Measurements from ENCODE around the gene LOXL1.

Gene LOXL1

GRCh38 chr15:73928241-73928579 is 1.9 kb downstream of the LOXL1 start:
- DNase-seq (ENCODE audit: low read depth), result no peak
- no peak for TF ChIP-seq CTCF (conservative IDR thresholded peaks at IDR 0.05; ENCODE audit: control insufficient read depth, insufficient read depth, low read depth, low read length)
- H3K4me3 ChIP-seq (ENCODE audit: control insufficient read depth, low read depth, low read length), result peak overlapping the region; percentile 81

DNA sequence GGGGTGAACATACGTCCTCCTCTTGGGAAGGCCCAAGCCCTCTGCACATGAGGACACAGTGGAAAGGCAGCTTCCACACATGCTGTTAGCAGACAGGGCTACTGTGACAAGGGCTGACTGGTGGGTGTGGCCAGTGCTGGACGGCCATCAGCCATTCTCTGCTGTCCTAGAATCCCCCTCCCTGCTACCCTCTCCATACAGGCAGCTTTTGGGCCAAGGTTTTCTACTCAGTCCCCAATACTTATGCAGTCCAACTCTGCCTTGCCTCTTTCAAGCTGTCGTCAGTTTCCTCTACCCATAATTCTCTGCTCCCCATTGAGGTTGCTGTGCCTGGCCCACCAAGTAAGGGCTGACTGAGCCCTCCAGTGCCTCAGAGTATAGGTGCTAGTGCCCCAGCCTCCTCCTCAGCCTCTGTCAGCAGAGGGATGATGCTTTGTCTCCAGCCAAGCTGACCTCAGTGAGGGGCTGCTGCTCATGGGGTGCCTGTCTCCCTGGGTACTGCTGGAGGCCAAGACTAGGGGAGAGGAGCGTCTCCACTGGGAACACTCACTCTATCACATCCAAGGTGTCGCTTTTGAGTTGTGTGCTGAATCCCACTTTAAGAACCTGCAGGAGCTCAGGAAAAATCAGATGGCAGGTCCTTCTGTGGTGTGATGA is 2.8 kb downstream of the LOXL1 start:
- peak; percentile 43 for DNase-seq (ENCODE audit: low read depth)
- no peak for TF ChIP-seq CTCF (conservative IDR thresholded peaks at IDR 0.05; ENCODE audit: control insufficient read depth, insufficient read depth, low read depth, low read length)
- peak overlapping the region; percentile 81 for H3K4me3 ChIP-seq (ENCODE audit: control insufficient read depth, low read depth, low read length)

DNA sequence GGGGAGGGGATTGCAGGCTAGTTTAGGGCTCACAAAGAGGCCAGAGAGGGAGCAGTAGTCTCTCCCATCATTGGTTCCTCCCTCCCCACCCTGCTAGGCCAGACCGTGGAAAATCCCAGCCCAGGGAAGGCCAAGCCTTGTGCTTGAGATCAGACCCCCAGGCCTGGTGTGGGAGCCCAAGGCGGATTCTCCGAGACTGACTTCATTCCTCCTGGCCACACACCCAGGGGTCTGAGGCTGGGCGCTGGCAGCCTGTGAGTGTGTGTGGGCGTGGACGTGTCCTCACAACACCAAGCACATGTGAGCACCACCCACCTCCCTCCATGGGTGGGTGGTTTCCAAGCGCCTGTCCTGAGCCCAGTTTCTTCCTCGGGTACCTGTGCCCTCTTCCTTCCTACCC is 4.1 kb downstream of the LOXL1 start:
- TF ChIP-seq CTCF (conservative IDR thresholded peaks at IDR 0.05; ENCODE audit: control insufficient read depth, insufficient read depth, low read depth, low read length), result no peak
- peak; percentile 96 for DNase-seq (ENCODE audit: low read depth)
- H3K4me3 ChIP-seq (ENCODE audit: control insufficient read depth, low read depth, low read length), result peak overlapping the region; percentile 81

DNA sequence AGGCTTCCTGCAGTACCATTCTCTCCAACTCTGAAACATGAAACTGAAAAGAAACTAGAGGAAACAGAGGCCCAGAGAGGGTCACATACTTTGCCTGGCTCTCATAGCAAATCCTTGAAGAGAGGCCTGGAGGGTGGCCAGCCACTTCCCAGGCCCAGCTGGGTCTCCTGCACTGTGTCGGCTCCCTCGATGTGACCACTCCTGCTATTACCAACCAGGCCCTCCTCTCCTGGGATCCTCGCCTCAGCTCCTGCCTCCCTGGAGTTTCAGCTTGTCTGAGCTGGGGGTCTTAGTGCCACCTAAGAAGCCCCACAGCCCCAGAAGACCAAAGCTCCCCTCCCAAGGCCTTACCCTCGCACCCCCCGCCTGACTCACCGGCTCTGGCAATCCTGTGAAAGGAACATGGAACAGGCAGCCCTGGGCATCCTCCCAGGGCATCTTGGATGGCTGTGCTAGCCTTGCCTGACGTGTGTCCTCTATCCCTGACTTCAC is 4.6 kb downstream of the LOXL1 start:
- no peak overlapping the region for H3K4me3 ChIP-seq (ENCODE audit: control insufficient read depth, low read depth, low read length)
- peak; percentile 96 for DNase-seq (ENCODE audit: low read depth)
- TF ChIP-seq CTCF (conservative IDR thresholded peaks at IDR 0.05; ENCODE audit: control insufficient read depth, insufficient read depth, low read depth, low read length), result no peak

GRCh38 chr15:73931441-73931840 is 5.2 kb downstream of the LOXL1 start:
- H3K4me3 ChIP-seq (ENCODE audit: control insufficient read depth, low read depth, low read length), result no peak overlapping the region
- no peak for TF ChIP-seq CTCF (conservative IDR thresholded peaks at IDR 0.05; ENCODE audit: control insufficient read depth, insufficient read depth, low read depth, low read length)
- DNase-seq (ENCODE audit: low read depth), result no peak

DNA sequence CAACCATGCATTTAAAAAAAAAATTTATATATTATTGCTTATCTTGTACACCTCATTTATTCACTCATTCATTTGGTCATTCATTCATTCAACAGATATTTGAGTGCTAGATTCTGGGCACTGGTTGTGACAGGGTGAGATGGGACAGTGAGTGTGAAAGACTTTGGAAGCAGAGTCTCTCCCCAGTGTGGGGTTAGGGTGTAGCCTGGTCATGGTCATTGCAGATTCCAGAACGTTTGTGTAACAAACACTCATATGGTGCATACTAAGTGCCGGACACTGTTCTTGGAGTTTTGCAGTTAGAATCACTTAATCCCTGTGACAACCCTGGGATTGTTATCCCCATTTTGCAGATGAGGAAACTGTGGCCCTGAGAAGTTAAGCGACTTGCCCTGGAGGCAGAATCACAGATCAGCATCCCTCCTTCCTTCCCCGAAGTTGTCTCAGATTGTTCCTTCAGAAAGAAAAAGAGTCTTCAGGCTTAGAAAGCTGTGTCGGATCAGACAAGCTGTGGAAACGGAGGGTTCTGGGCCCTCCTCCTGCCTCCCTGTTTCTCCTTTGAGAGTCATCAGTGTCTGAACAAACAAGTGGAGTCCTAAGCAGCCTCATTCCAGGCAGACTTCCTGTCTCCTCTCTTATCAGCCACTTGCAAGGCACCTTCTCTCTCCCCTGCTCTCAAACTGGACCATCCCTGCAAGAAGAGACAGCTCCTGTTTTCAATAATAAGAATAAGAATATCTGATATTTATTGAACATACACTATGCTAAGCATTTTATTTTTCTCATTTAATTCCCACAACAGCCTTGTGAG is 6.3 kb downstream of the LOXL1 start:
- TF ChIP-seq CTCF (conservative IDR thresholded peaks at IDR 0.05; ENCODE audit: control insufficient read depth, insufficient read depth, low read depth, low read length), result no peak
- DNase-seq (ENCODE audit: low read depth), result no peak

More for the DNA sequence above, 6.3 kb downstream of the LOXL1 start:
- H3K4me3 ChIP-seq (ENCODE audit: control insufficient read depth, low read depth, low read length), result no peak overlapping the region

Measured in fibroblast of mammary gland (primary cell).